Stimulated activated CD8-positive, alpha-beta memory T cell treated with anti-CD3 and anti-CD28 coated beads, Interleukin-7, amount 100 ng/mL, for 1 hour (primary cell): ENCODE data around the gene CRIM1.

ENCODE experiments used
- DNase-seq, 2 donors: peaks; one replicate each; pipeline ENCODE4 v3.0.0-alpha.2; 2020; ENCODE audit warnings: low read depth in 2 of 2

Gene CRIM1

DNA sequence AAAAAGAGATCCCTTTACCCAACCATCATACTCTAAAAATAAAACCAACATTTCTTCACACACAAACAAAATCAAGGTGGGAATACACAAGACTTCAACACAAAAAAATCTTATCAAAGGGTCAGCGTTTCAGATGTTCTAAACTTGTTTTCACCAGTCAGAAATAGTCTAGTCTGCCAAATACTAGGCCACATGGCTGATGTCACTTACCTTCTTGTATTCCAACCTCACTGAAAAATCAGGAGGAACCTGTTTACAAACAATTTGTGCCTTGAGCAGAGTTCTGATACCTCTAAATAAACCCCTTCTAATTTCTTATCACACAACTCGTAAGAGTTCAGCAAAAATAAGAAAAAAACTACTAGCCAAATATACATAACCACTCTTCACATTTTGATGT is 222.3 kb downstream of the CRIM1 start:
- DNase-seq, result no peak

GRCh38 chr2:36578343-36579296 is 223.0 kb downstream of the CRIM1 start:
- no peak for DNase-seq

GRCh38 chr2:36579297-36579664 is 223.7 kb downstream of the CRIM1 start:
- no peak for DNase-seq

DNA sequence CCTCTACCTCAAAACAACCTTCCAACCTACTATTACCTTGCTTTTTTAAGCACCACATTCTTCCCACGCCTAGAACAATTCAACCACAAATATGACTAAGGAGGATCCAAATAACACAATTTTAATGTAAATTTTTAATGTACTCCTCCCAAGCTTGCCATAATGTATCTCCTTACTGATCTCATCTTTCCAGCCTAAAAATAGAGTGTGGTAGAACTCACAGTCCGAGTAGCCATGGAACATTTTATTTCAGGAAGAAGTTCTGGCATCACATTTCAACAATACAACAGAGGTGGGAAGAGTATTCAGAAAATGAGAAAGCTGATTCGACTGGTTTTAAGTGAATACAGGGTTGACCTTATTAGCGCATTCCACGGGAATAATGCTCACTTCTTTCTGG is 227.0 kb downstream of the CRIM1 start:
- no peak for DNase-seq

GRCh38 chr2:36582951-36583350 is 227.4 kb downstream of the CRIM1 start:
- DNase-seq, result no peak

- no peak for DNase-seq
Observed at GRCh38 chr2:36584148-36584794, 228.7 kb downstream of the CRIM1 start.

DNA sequence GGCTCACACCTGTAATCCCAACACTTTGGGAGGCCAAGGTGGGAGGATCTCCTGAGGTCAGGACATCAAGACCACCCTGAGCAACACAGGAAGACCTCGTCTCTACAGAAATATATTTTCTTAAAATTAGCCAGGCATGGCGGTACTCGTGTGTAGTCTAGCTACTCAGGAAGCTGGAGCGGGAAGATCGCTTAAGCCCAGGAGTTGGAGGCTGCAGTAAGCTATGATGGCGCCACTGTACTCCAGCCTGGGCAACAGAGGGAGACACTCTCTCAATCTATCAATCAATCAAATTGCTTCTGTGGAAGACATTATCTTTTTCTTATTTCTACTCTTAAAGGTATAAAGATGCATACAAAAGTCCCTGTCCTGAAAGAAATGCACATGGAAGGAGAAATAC is 231.1 kb downstream of the CRIM1 start:
- DNase-seq, result no peak

GRCh38 chr2:36587101-36587500 is 231.5 kb downstream of the CRIM1 start:
- no peak for DNase-seq

- no peak for DNase-seq
Observed at GRCh38 chr2:36587556-36587955, 232.0 kb downstream of the CRIM1 start.

DNA sequence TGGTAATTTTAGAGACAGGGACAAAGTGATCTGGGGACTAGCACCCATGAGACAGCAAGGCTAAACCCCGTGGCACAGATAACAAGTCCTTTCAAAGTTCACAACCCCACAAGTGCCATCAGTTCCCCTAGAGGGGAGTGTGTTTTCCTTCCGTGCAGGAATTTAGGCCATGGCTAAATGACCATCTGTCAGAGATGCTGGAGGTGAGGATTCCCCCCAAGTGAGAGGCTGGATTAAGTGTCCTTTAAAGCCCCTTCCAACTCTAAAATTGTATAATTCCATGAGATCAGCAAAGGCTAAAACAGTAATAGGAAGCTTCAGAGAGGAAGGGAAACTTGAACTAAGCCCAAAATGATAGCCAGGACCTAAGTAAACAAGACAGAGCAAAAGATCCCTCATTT is 233.7 kb downstream of the CRIM1 start:
- no peak for DNase-seq

DNA sequence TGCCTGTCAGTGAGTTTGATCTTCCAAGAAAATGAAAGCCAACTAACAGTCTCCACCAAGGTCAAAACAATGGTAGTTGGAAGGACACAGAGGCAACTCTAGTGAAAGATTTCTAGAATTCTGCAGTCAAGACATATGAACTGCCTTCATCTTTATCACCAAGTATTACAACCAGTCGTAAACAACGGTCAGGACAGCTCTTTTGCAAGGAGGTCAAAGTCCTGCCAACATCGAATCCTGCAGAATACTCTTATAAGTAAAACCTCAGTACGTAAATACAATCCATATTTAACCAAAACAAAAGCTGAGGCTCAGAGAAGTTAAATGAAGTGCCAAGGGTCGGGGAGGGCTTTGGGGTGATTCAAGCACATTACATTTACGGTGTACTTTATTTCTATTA is 239.3 kb downstream of the CRIM1 start:
- DNase-seq, result no peak

GRCh38 chr2:36596397-36596796 is 240.8 kb downstream of the CRIM1 start:
- no peak for DNase-seq

GRCh38 chr2:36597003-36597531 is 241.5 kb downstream of the CRIM1 start:
- no peak for DNase-seq

DNA sequence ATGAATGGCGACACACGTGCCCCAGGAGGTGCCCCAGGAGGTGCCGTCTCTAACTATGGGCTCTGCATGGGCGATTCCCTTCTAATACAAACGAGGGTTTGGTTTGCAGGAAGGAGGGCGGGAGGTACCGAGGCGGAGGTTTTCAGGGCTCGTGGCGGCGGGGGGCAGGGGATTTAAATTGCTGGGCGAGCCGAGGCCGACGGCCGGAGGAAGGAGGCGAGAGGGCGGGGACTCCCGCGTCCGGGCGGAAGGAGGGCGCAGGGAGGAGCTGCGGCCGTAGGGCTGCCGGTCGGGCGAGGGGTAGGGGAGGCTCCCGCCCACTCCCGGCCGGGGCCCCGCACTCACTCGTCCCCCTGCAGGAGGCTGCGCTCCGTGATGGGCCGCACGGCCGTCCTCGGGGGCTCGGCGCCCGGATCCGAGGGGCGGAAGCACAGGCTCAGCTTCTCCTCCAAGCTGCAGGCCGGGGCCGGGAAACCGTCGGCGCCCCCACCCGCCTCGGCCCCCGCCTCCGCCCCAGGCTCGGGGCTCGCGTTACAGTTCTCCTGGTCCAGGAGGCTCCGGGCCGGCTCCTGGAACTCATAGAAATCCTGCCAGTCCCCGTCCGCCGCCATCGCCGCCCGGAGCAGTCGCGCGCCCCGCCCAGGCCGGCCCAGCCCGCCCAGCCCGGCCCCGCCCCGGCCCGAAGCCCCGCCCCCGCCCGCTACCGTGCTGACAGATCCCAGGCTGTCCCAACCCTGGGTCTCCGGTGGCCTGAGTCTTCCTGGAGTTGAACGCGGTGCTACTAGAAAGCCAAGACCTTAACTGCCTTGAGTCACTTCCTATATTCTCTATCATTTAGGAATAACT is 242.2 kb downstream of the CRIM1 start, which contains the start of gene FEZ2:
TSS of gene FEZ2 (minus strand) at position 637 of the 846 bp plus-strand sequence. CDS start at position 611, 26 bp downstream.
- DNase-seq, result peak; percentile 17 to 26
